GM19023 (cell line): Measurements from ENCODE around the gene ABL1.

Experiments
- ATAC-seq: cut with Tn5 transposase; IDR thresholded peaks from one replicate; pipeline ENCODE4 v1.9.1; 2021; ENCODE audit warnings: mild to moderate bottlenecking, moderate library complexity; ENCODE audit not compliant: unreplicated experiment

ABL1 gene

DNA sequence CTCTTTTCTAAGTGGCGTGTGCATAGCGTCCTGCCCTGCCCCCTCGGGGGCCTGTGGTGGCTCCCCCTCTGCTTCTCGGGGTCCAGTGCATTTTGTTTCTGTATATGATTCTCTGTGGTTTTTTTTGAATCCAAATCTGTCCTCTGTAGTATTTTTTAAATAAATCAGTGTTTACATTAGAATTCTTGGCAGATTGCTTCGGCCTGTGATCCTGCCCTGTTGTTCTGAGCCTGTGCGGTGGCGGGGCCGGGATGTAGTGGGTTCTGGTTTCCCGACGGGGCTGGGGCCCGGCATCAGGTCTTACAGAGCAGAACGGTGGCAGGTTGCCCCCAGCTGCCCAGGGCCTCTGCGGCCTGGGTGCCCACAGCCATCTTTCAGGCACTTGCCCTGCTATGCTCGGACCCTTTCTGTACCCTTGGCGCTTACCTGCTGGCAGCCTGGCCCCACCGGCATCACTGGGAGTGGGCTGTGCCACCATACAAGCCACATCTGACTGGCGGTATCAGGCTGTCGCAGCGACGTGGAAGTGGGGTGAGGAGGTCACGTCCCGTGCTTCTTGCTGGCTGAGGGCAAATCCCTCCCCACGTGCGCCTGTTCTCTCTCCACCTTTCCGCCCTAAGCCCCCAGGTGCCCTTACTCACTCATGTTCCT, 52.6 kb downstream of the ABL1 start:
- no peak for ATAC-seq

DNA sequence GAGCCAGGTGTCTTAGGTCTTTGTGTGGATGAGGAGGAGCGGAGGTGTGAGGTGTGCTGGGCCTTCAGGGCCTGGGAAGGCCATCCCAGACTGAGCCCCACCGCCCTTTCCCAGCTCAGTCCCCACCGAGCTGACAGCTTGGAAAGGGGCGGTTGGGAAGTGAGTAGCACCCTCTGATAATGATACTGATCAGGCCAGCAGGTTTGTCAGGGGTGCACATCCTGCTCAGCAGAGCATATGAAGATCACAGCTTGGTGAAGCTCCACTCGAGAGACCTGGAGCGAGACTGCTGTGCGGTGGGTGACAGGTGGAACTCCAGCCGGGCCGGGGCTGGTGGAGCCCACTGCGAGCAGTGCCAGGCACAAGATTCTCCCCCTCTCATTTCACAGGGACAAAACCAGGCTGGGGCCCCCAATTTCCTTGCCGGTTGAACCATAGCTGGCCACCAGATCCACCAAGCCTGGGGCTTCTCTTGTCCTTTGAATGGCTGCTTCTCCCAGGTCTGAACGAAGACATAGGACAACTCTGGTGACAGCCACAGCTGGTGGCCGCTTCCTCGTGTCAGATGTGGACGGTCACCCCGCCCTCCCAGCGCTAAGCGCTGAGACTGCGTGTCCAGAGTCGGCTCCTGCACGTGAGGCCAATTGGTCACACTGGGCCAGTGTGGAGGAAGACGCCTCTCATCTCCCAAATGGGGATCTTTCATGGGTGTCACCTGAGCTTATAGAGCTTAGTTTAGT, 53.3 kb downstream of the ABL1 start:
- ATAC-seq, result no peak

DNA sequence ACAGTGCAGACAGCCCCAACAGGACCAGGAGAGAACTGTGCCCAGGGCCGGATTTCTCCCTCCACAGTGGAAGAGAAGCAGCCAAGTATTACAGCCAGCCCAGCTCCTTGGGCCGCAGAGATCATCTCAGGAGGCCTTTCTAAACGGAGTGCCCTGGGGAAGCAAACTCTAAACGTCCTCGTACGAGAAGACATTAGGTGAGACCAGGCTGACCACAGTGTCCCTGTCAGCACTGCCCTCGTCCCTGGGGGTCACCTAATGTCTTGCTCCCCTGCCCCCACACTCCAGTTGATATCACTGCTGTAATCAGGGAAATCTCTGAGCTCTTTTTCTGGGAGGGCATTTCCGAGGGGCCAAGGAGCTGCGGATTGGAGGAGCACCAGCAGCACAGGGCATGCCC, 55.1 kb downstream of the ABL1 start:
- ATAC-seq, result no peak

DNA sequence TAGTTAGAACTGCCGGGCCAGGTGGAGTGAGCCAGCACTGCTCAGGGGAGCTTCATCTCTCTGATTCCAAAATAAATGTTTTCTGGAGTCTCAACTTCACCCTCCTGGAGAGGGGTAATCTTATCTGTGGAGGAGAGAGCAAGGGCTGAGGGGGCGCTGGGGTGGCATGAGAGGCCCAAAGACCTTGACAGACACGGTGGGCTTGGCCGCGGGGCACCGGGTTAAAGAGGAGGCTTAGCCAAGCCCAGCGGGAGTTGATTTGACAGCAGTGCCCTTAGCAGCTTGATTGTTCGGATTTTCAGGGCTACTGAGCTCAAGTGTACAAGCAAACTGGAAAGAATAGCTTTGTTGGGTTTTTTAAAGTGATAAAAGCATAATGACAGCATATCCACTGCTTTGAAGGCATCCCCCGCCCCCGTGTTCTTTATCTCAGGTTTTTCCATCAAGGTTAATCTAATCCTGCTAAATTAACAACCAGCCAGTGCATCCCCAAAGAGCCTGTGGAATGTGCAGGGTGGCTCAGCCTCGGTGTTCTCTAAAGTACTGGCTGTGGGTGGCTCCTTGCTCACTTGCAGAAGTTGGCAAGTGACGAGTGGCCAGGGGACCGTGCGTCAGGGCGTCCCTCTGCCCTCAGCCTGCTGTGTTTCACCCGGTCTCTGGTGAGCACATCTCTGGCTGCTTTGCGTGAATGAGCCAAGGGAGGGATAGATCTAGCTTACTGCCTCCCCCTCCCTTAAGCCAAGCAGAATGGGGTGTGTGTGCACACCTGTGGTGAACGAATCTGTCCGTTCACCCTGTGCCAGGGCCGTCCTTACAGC, 56.0 kb downstream of the ABL1 start:
- no peak for ATAC-seq

DNA sequence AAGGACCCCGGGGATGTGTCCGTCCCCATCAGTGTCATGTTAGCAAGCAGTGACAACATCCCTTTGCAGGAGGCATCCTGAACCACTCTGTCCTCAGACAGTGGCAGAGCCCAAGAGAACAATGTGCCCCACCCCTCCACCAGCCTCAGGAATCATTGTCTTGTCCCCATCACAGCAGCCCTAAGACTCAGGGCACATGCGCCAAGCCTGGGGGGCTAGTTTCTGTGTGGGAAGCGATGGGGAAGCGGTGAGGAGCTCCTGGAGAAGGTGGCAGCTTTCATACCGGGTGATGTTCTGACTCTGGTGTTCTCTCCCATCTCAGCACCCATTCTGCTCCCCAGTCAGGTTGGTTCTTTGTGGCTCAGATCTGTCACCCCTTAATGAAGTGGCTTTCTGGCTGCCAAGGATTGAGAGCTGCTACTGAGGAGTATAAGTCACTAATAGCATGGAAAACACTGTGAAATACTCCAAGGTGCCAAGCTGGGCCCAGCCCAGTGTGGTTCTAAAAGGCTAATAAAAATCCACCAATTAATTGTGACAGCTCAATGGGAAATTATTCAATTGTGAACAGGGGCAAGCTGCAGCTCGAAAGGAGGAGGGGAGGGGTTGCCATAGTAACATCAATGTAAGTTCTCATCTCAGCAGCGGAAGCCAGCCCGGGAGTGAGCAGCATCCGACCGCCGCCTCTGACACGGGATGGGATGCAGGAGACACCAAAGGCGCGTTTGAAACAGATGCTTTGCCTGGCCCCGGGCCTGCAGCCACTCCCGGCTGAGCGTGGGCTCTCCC, 56.8 kb downstream of the ABL1 start:
- no peak for ATAC-seq

DNA sequence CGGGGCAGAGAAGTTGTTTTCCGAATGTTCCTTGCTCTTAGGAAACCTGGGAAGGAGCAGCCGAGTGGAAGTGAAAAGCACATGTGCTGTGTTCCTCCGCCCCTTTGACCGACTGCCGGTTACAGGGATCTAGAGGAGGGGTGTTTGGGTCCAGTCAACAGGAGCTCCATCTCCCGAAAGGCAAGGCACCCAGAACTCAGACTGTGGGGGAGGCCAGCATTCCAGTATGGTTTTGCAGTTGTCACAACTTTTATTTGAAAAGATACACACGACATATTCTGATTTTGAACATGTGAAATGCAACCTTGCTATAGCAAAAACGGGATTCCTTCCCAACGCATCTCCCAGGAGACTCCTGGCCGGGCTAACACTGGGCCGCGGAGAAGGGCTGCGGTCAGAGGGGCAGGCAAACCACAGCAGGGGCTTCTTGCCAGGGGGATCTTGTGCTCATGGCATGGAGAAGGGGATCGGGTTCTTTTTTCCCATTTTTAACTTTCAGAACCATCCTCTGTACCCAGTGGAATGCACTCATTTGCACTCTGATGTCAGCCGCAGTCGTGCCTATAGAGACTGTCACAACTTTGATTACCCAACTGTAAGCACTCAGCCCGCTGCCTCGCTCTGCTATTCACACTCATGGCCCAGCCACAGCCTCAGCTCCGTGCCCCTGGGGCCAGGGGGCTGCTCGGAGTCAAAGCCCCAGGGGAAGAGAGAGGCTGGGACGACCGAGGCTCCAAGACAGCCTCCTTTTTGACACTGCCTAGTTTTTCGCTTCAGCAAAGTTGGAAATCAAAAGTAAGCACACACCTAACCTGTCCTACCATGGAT, 57.6 kb downstream of the ABL1 start:
- no peak for ATAC-seq

DNA sequence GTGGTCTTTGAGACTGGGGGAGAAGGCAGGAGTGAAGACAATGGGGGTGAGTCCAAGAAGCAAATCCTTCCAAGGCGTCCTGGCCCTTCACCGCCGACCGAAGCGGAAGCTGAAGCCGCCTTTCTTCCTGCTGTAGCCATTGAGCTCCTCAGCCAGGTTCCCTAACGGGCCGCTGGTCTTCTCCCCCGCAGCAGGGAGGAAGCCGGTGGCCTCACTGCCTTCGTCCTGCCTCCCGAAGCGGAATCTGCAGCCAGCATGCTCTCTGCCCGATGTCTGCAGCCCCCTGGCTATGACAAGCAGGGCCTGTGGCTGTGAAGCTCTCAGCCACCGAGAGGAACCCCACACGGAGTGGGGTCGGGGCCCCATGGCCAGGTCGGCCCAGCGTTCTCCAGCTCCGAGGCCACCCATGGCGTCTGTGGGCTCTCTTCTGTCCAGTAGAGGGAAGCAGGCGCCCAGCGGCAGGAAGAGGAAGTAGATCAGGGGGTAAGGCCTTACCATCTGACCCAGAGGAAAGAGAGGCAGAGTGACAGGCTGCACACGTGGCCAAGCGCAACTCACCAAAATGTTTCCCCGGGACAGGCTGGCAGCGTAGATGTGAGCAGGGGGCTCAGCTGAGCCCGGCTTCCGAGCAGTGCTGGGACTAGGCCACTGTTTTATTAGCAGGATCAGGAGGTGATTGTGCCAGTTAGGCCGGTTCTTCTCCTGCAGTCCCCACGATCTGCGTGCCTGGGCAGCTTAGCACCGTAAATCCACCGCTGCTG, 58.5 kb downstream of the ABL1 start:
- no peak for ATAC-seq

DNA sequence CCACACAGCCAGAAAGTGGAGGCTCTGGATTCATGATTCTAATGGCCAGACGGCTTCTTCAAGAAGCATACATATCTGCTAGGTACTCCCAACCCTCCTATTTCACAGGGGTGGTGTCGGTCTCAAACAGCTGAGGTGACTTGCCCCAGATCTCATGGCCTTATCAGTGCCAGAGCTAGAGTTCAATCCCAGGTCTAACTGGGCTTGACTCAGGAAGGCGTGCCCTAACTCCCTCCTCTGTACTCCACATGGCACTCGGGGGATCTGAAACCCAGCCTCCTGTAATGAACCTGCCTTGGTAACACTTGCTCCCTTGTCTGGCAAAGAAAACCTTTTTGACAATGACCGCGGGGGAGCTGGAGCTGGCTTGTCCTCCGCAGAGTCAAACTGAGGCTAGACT, 59.5 kb downstream of the ABL1 start:
- no peak for ATAC-seq

GRCh38 chr9:130895038-130895437, 60.0 kb downstream of the ABL1 start:
- ATAC-seq, result no peak

GRCh38 chr9:130895481-130896232, 60.6 kb downstream of the ABL1 start:
- ATAC-seq, result no peak

GRCh38 chr9:130896233-130897014, 61.4 kb downstream of the ABL1 start, which contains the start of gene QRFP:
Gene QRFP, minus strand, starts transcription at chr9:130896812. Its CDS starts 2,974 bp downstream, at chr9:130893838.
- ATAC-seq, result no peak

GRCh38 chr9:130897105-130897751, 62.2 kb downstream of the ABL1 start:
- no peak for ATAC-seq

- no peak for ATAC-seq
Measured at GRCh38 chr9:130897848-130898551, 62.9 kb downstream of the ABL1 start.

GRCh38 chr9:130898552-130898852, 63.4 kb downstream of the ABL1 start:
- no peak for ATAC-seq

- no peak for ATAC-seq
Measured at GRCh38 chr9:130899051-130899748, 64.1 kb downstream of the ABL1 start.
